ENCODE results near the gene KCNV2.

Gene KCNV2

GRCh38 chr9:2725898-2726649 lies 8.8 kb downstream of the KCNV2 start:
- TF ChIP-seq CTCF (conservative IDR thresholded peaks at IDR 0.05; ENCODE audit: low read depth, low read length) = no peak
- no peak overlapping the region for H3K4me3 ChIP-seq (ENCODE audit: low read depth, low read length)
- DNase-seq (ENCODE audit: low read depth) = no peak

GRCh38 chr9:2726650-2727340 lies 9.5 kb downstream of the KCNV2 start:
- H3K4me3 ChIP-seq (ENCODE audit: low read depth, low read length) = no peak overlapping the region
- no peak for DNase-seq (ENCODE audit: low read depth)
- TF ChIP-seq CTCF (conservative IDR thresholded peaks at IDR 0.05; ENCODE audit: low read depth, low read length) = no peak

- no peak overlapping the region for H3K4me3 ChIP-seq (ENCODE audit: low read depth, low read length)
- no peak for DNase-seq (ENCODE audit: low read depth)
- no peak for TF ChIP-seq CTCF (conservative IDR thresholded peaks at IDR 0.05; ENCODE audit: low read depth, low read length)
These were observed 10.1 kb downstream of the KCNV2 start for GRCh38 chr9:2727374-2727773.

DNA sequence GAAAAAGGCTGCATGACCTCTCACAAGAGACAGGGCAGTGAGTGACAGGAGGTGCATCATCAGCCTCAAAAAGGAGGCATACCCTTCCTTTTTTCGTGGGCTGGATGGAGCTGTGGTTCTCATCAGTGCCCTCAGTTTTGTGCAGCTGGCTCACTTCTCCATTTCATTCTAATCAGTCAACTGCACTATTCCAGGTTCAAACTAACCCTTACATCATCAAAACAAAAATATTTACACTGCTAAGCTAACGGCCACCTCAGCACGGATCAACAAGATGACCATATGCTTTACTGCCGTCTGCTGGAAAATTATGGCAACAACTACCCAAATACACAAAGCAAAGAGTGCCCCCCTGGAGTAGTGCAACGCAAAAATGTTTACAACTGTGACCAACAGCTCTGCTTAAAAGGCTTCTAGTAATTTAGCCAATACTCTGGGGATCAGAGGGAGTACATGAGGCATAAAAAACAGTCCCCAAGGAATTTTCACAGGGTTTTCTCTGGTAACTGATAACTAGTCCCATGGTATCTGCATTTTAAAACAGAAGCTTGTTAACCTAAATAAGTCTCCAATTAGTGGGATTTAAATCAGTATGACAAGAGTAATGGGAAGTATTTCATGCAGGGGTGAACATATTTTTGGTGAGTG lies 10.8 kb downstream of the KCNV2 start:
- TF ChIP-seq CTCF (conservative IDR thresholded peaks at IDR 0.05; ENCODE audit: low read depth, low read length) = peak; percentile 95
- DNase-seq (ENCODE audit: low read depth) = peak; percentile 88
- H3K4me3 ChIP-seq (ENCODE audit: low read depth, low read length) = no peak overlapping the region

GRCh38 chr9:2729003-2729402 lies 11.7 kb downstream of the KCNV2 start:
- no peak for TF ChIP-seq CTCF (conservative IDR thresholded peaks at IDR 0.05; ENCODE audit: low read depth, low read length)
- peak; percentile 43 for DNase-seq (ENCODE audit: low read depth)
- H3K4me3 ChIP-seq (ENCODE audit: low read depth, low read length) = no peak overlapping the region

DNA sequence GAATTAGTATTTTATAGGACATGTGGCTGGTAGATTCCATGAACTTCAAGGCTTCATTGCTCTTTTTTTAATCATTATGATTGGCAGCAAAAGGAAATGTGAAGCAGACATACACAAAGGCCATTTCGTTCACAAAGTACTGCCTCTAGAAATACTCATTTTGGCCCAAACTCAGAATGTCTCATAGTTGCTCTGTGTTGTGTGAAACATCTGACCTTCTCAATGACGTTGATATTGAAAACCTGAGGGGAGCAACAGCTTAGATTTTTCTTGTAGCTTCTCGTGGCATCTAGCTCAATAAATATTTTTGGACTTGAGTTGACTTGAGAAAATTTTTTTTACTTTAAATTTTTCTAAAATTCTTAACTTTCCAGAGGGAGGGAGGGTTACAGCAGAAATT lies 12.4 kb downstream of the KCNV2 start:
- H3K4me3 ChIP-seq (ENCODE audit: low read depth, low read length) = no peak overlapping the region
- no peak for TF ChIP-seq CTCF (conservative IDR thresholded peaks at IDR 0.05; ENCODE audit: low read depth, low read length)
- peak; percentile 47 for DNase-seq (ENCODE audit: low read depth)
